ENCODE data around the gene PEAR1. TPM values are rescaled to one million over a fixed set of nuclear protein-coding genes. Genes with fewer than 3 reads are reported as not detected.

PEAR1 gene
- total RNA-seq (2022; extraction: Qiagen RNA extraction): 6.2 to 7.7 TPM (median 7.0 TPM) in 5 replicates

GRCh38 chr1:156893048-156893953, at the start of gene PEAR1:
Gene PEAR1, plus strand, starts transcription at chr1:156893718. Its CDS starts 10,209 bp downstream, at chr1:156903927.

GRCh38 chr1:156858959-156859522, 34.5 kb upstream of the PEAR1 start, which contains the start of gene INSRR:
Gene INSRR, minus strand, starts transcription at chr1:156859117. Its CDS starts 496 bp downstream, at chr1:156858621.

GRCh38 chr1:156860628-156861423, 32.7 kb upstream of the PEAR1 start, which contains the start of gene NTRK1:
Gene NTRK1, plus strand, starts transcription at chr1:156860865. Its CDS starts 70 bp downstream, at chr1:156860935.

GRCh38 chr1:156920233-156921052, 26.9 kb downstream of the PEAR1 start, which contains the start of gene LRRC71:
Gene LRRC71, plus strand, starts transcription at chr1:156920632. Its CDS starts 172 bp downstream, at chr1:156920804.

Other genes with a start within 250 kb of the PEAR1 start
- 0.97 to 1.2 TPM (median 1.1 TPM) in 5 replicates for gene NES, start 216.3 kb upstream of the PEAR1 start, total RNA-seq (2022; extraction: Qiagen RNA extraction)
- gene CRABP2, start 188.1 kb upstream of the PEAR1 start, total RNA-seq (2022; extraction: Qiagen RNA extraction): 7.6 to 12.4 TPM (median 7.9 TPM) in 5 replicates
- gene METTL25B, start 165.2 kb upstream of the PEAR1 start, total RNA-seq (2022; extraction: Qiagen RNA extraction): 22.7 to 25.3 TPM (median 24.5 TPM) in 5 replicates
- gene ISG20L2, start 165.0 kb upstream of the PEAR1 start, total RNA-seq (2022; extraction: Qiagen RNA extraction): 38.1 to 53.1 TPM (median 40.2 TPM) in 5 replicates
- gene MRPL24, start 152.6 kb upstream of the PEAR1 start, total RNA-seq (2022; extraction: Qiagen RNA extraction): 170 to 214 TPM (median 194 TPM) in 5 replicates
- 403 to 447 TPM (median 425 TPM) in 5 replicates for gene HDGF, start 142.0 kb upstream of the PEAR1 start, total RNA-seq (2022; extraction: Qiagen RNA extraction)
- gene PRCC, start 126.2 kb upstream of the PEAR1 start, total RNA-seq (2022; extraction: Qiagen RNA extraction): 70.1 to 77.8 TPM (median 71.0 TPM) in 5 replicates
- 2.9 to 4.2 TPM (median 3.4 TPM) in 5 replicates for gene SH2D2A, start 76.9 kb upstream of the PEAR1 start, total RNA-seq (2022; extraction: Qiagen RNA extraction)
- gene INSRR, start 34.6 kb upstream of the PEAR1 start, total RNA-seq (2022; extraction: Qiagen RNA extraction): not detected in 5 replicates
- gene NTRK1, start 32.9 kb upstream of the PEAR1 start, total RNA-seq (2022; extraction: Qiagen RNA extraction): 0.10 to 0.15 TPM (median 0.13 TPM) in 5 replicates
- gene LRRC71, start 26.9 kb downstream of the PEAR1 start, total RNA-seq (2022; extraction: Qiagen RNA extraction): 0.06 to 0.19 TPM (median 0.15 TPM) in 5 replicates
- 15.4 to 18.0 TPM (median 17.2 TPM) in 5 replicates for gene ARHGEF11, start 152.0 kb downstream of the PEAR1 start, total RNA-seq (2022; extraction: Qiagen RNA extraction)
- gene ETV3L, start 206.1 kb downstream of the PEAR1 start, total RNA-seq (2022; extraction: Qiagen RNA extraction): not detected in 5 replicates
- gene ETV3, start 244.7 kb downstream of the PEAR1 start, total RNA-seq (2022; extraction: Qiagen RNA extraction): 9.3 to 14.5 TPM (median 9.8 TPM) in 5 replicates

Measured in A549 treated with AZD2906 at 1 μM for 4 hours (cell line).